ENCODE results near the gene DPF3. TPM values are rescaled to one million over a fixed set of nuclear protein-coding genes. Genes with fewer than 3 reads are reported as not detected.

DPF3 gene
- total and polyA plus RNA-seq, 2 of the 13 experiments (the other 11 are each of a cell fraction or from before 2014, with no cell fraction given), result 0.09 to 0.60 TPM

DNA sequence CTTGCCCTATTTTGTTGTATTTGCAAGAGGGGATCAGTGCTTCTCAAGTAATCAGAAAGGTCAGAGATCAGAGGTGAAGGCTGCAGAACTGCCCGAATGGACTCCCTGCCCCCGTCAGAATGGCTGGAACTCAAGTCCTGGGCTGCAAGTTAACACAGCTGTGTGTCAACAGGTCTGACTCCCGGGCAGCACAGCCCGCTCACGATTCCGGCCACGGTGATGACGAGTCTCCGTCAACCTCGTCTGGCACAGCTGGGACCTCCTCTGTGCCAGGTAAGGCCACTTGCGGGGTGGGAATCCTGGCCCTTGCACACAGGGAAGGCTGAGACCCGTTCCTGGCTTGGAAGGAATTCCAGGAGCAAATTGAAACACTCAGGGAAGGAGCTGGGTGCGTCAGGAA is 45.7 kb upstream of the DPF3 start:
- CTCF ChIA-PET (ENCODE audit: low intra/inter-chr PET ratio, low total read pairs), result no interaction called here
- FAIRE-seq, result no peak
- intact Hi-C loops (cut with micrococcal nuclease; ENCODE audit: unreplicated experiment), result no loop called here

GRCh38 chr14:72932893-72933292 is 39.0 kb upstream of the DPF3 start:
- intact Hi-C loops (cut with micrococcal nuclease; ENCODE audit: unreplicated experiment), result no loop called here
- H3K4me2 ChIP-seq (ENCODE audit: low read depth, low read length), result no peak overlapping the region
- in situ Hi-C loops (cut with HindIII; ENCODE audit: extremely low pct_ligation_motif_present, low pct_unique_long_range_greater_than_20kb), result no loop called here
- H4K20me1 ChIP-seq (ENCODE audit: insufficient read depth, low read length), result peaks cover 4% of the 10 kb centered on the region; the same call in 1 of the 2 replicates
- no TSS peak for BruUV-seq (replicated peaks)
- no peaks in the 10 kb centered on the region for H3K9me3 ChIP-seq (ENCODE audit: low read length)
- ChIA-PET POLR2A (no interaction called here), CTCF (ENCODE audit: low intra/inter-chr PET ratio, low total read pairs) (no interaction called here)
- FAIRE-seq, result no peak
- no peak overlapping the region for H3K9ac ChIP-seq (ENCODE audit: insufficient read depth, low read depth, low read length)
- H3K4me3 ChIP-seq (replicated peaks in 1 of 3; ENCODE audit: insufficient read depth in 1 of 3, low read depth in 2 of 3, low read length in 3 of 3), result no peak overlapping the region
- 98% methylated on average over 7 of the region's 7 CpGs for WGBS (ENCODE audit: low lambda C conversion rate)
- H3K27ac ChIP-seq (ENCODE audit: extremely low read length, insufficient read depth, low read length), result no peak overlapping the region
- H3K36me3 ChIP-seq (replicated peaks in 1 of 2; ENCODE audit: control insufficient read depth in 1 of 2, insufficient read depth in 2 of 2, low read length in 2 of 2), result peaks cover under 1 to 2% of the 10 kb centered on the region in 2 experiments; a peak in 2 of 5 replicates
- peaks cover 15% of the 10 kb centered on the region for H3K4me1 ChIP-seq (ENCODE audit: insufficient read depth, low read length)
- no peak overlapping the region for H2AFZ ChIP-seq (ENCODE audit: low read length)
- H3K79me2 ChIP-seq (ENCODE audit: insufficient read depth, low read length), result peaks cover 26% of the 10 kb centered on the region
- ATAC-seq, result no peak
- H3K27me3 ChIP-seq (ENCODE audit: control insufficient read depth in 1 of 2, insufficient read depth in 2 of 2, low read length in 2 of 2), result no peaks in the 10 kb centered on the region
- no peak for DNase-seq (ENCODE audit: low spot score)
- TF ChIP-seq ZNF101 (CRISPR knock-in tag; IDR thresholded peaks at IDR 0.05; ENCODE audit: borderline replicate concordance, low read depth) (no peak), ZNF580 (CRISPR knock-in tag; IDR thresholded peaks at IDR 0.05; ENCODE audit: borderline replicate concordance, low read depth) (no peak), ZNF670 (CRISPR knock-in tag; IDR thresholded peaks at IDR 0.05; ENCODE audit: borderline replicate concordance) (no peak), FUBP1 (CRISPR knock-in tag; IDR thresholded peaks at IDR 0.05; ENCODE audit: borderline replicate concordance) (no peak), ZNF772 (CRISPR knock-in tag; IDR thresholded peaks at IDR 0.05) (no peak), POGK (CRISPR knock-in tag; conservative IDR thresholded peaks at IDR 0.05) (no peak), ZKSCAN1 (IDR thresholded peaks at IDR 0.05; ENCODE audit: low read length) (no peak), ZFY (CRISPR knock-in tag; IDR thresholded peaks at IDR 0.05) (no peak), RFXANK (CRISPR knock-in tag; IDR thresholded peaks at IDR 0.05) (no peak)
- TF ChIP-seq, protein P1, sequence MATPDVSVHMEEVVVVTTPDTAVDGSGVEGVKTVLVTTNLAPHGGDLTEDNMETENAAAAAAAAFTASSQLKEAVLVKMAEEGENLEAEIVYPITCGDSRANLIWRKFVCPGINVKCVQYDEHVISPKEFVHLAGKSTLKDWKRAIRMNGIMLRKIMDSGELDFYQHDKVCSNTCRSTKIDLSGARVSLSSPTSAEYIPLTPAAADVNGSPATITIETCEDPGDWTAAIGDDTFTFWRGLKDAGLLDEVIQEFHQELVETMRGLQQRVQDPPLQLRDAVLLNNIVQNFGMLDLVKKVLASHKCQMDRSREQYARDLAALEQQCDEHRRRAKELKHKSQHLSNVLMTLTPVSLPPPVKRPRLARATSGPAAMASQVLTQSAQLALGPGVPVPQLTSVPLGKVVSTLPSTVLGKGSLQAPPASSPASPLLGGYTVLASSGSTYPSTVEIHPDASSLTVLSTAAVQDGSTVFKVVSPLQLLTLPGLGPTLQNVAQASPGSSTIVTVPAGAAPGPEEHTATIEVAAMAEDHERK (CRISPR knock-in tag; IDR thresholded peaks at IDR 0.05; ENCODE audit: low read depth), result no peak

More for the DNA sequence above, 45.7 kb upstream of the DPF3 start:
- no peak overlapping the region for H2AFZ ChIP-seq (ENCODE audit: low read length)
- H3K4me3 ChIP-seq (replicated peaks in 1 of 3; ENCODE audit: insufficient read depth in 1 of 3, low read depth in 2 of 3, low read length in 3 of 3), result no peak overlapping the region
- no peaks in the 10 kb centered on the region for H3K27me3 ChIP-seq (ENCODE audit: control insufficient read depth in 1 of 2, insufficient read depth in 2 of 2, low read length in 2 of 2)
- TF ChIP-seq ZNF256 (CRISPR knock-in tag; conservative IDR thresholded peaks at IDR 0.05) (no peak), ZNF558 (CRISPR knock-in tag; IDR thresholded peaks at IDR 0.05; ENCODE audit: borderline replicate concordance) (no peak), ZNF335 (CRISPR knock-in tag; IDR thresholded peaks at IDR 0.05) (no peak)
- no peaks in the 10 kb centered on the region for H3K79me2 ChIP-seq (ENCODE audit: insufficient read depth, low read length)
- BruUV-seq (replicated peaks), result no TSS peak
- H3K4me1 ChIP-seq (ENCODE audit: insufficient read depth, low read length), result peaks cover 8% of the 10 kb centered on the region
- peaks cover 20 to 53% of the 10 kb centered on the region in 2 experiments; a peak in 4 of 5 replicates for H3K36me3 ChIP-seq (replicated peaks in 1 of 2; ENCODE audit: control insufficient read depth in 1 of 2, insufficient read depth in 2 of 2, low read length in 2 of 2)
- POLR2A ChIA-PET, result no interaction called here
- 88% methylated on average over 9 of the region's 13 CpGs for WGBS (ENCODE audit: low lambda C conversion rate)
- ATAC-seq (no peak), DNase-seq (ENCODE audit: low spot score) (no peak)
- H4K20me1 ChIP-seq (ENCODE audit: insufficient read depth, low read length), result peaks cover 7% of the 10 kb centered on the region; the same call in 1 of the 2 replicates
- in situ Hi-C loops (cut with HindIII; ENCODE audit: extremely low pct_ligation_motif_present, low pct_unique_long_range_greater_than_20kb), result no loop called here
- H3K4me2 ChIP-seq (ENCODE audit: low read depth, low read length), result no peak overlapping the region
- H3K27ac ChIP-seq (ENCODE audit: extremely low read length, insufficient read depth, low read length), result no peak overlapping the region
- no peaks in the 10 kb centered on the region for H3K9me3 ChIP-seq (ENCODE audit: low read length)
- H3K9ac ChIP-seq (ENCODE audit: insufficient read depth, low read depth, low read length), result no peak overlapping the region
